ENCODE results near the gene DTNB.

DNA sequence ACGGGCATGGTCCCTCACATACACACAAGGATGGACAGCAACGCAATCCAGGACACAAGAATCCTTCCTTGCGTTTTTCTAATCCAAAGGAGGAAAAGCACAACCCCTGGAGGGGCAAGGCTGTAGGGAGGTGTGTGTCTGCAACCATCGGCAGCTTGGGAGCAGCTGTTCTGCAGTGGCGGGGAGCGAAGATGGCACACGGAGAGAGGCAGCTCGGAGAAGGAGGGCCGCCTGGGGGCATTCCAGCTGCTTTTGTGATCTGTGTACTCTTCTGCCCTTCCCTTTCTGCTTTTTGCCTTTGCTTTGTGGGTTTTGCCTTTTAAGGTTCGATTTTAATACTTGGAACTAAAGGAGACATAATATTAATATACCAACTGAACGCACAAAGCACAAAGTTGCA is 194.6 kb downstream of the DTNB start:
- no peak for TF ChIP-seq EZH2 (IDR thresholded peaks at IDR 0.05; ENCODE audit: low read depth)
- TF ChIP-seq, protein P1, sequence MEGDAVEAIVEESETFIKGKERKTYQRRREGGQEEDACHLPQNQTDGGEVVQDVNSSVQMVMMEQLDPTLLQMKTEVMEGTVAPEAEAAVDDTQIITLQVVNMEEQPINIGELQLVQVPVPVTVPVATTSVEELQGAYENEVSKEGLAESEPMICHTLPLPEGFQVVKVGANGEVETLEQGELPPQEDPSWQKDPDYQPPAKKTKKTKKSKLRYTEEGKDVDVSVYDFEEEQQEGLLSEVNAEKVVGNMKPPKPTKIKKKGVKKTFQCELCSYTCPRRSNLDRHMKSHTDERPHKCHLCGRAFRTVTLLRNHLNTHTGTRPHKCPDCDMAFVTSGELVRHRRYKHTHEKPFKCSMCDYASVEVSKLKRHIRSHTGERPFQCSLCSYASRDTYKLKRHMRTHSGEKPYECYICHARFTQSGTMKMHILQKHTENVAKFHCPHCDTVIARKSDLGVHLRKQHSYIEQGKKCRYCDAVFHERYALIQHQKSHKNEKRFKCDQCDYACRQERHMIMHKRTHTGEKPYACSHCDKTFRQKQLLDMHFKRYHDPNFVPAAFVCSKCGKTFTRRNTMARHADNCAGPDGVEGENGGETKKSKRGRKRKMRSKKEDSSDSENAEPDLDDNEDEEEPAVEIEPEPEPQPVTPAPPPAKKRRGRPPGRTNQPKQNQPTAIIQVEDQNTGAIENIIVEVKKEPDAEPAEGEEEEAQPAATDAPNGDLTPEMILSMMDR (conservative IDR thresholded peaks at IDR 0.05): no peak

Data from PC-9 (cell line).